Measurements from ENCODE around the gene HSF4.

The HSF4 gene

DNA sequence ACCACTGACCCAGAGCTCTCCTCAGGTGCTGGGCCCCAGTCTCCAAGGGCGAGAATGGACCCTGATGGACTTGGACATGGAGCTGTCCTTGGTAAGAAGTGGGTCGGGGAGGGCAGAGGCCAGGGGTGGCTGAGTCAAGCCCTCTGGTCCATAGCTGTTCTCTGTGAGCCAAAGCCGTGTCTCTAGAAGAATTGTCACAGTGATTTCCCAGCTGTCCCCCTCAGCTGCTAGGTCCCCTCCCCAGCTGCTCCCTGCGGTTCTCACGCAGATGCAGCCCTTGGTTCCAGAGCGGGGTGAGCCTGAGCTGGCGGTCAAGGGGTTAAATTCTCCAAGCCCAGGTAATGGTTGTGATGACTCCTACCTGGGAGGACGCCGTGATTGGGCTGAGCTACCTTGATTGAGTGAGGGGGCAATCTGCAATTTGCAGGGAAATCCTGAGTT lies 4.5 kb downstream of the HSF4 start:
- H2AFZ ChIP-seq (ENCODE audit: low read depth, low read length, severe bottlenecking) = no peak overlapping the region
- H3K27me3 ChIP-seq (ENCODE audit: low read length) = no peaks in the 10 kb centered on the region
- H3F3A ChIP-seq (ENCODE audit: insufficient read depth) = no peaks in the 10 kb centered on the region
- no peaks in the 10 kb centered on the region for H3K79me2 ChIP-seq (ENCODE audit: insufficient read depth, low read length)
- no peaks in the 10 kb centered on the region for H3K9me2 ChIP-seq (replicated peaks; ENCODE audit: insufficient read depth, low read length)
- TF ChIP-seq, protein P1, sequence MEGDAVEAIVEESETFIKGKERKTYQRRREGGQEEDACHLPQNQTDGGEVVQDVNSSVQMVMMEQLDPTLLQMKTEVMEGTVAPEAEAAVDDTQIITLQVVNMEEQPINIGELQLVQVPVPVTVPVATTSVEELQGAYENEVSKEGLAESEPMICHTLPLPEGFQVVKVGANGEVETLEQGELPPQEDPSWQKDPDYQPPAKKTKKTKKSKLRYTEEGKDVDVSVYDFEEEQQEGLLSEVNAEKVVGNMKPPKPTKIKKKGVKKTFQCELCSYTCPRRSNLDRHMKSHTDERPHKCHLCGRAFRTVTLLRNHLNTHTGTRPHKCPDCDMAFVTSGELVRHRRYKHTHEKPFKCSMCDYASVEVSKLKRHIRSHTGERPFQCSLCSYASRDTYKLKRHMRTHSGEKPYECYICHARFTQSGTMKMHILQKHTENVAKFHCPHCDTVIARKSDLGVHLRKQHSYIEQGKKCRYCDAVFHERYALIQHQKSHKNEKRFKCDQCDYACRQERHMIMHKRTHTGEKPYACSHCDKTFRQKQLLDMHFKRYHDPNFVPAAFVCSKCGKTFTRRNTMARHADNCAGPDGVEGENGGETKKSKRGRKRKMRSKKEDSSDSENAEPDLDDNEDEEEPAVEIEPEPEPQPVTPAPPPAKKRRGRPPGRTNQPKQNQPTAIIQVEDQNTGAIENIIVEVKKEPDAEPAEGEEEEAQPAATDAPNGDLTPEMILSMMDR (IDR thresholded peaks at IDR 0.05; ENCODE audit: insufficient read depth, low read length, poor library complexity, severe bottlenecking) = no peak
- TF ChIP-seq EZH2phosphoT487 (conservative IDR thresholded peaks at IDR 0.05; ENCODE audit: low read length) = no peak
- no peaks in the 10 kb centered on the region for H4K20me1 ChIP-seq (ENCODE audit: low read depth, low read length)
- H3K27ac ChIP-seq (ENCODE audit: low read depth, low read length) = no peak overlapping the region
- no peak overlapping the region for H3K4me2 ChIP-seq (ENCODE audit: low read depth, low read length, poor library complexity, severe bottlenecking)
- H3K9ac ChIP-seq (ENCODE audit: low read length) = no peak overlapping the region
- H3K4me3 ChIP-seq (ENCODE audit: insufficient read depth, low read length, poor library complexity, severe bottlenecking) = no peak overlapping the region
- no peaks in the 10 kb centered on the region for H3K36me3 ChIP-seq (ENCODE audit: low read length)
- H3K9me3 ChIP-seq (ENCODE audit: insufficient read depth, low read length) = no peaks in the 10 kb centered on the region

DNA sequence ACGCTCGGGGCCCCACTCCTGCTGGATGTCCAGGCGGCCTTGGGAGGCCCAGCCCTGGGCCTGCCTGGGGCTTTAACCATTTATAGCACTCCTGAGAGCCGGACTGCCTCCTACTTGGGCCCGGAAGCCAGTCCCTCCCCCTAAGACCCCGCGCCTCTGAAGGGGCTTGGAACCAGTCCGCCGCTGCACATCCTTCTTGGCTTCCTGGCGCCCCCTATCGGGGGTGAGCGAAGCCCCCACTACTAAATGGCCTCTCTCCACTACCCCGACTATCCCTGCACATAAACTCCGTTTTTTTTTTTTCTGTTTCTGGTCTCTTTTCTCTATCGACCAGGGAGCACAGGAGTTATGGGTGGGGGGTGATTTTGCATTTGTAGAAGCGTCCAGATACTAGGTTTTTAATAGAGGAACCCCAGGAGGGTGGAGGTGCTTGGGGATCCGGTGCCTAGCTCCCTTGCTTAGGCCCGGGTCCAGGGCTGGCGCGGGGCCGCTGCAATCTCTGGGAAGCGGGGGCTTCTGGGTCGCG lies 5.2 kb downstream of the HSF4 start:
- TF ChIP-seq, protein P1 (IDR thresholded peaks at IDR 0.05; ENCODE audit: insufficient read depth, low read length, poor library complexity, severe bottlenecking) = peak; percentile 72
- TF ChIP-seq EZH2phosphoT487 (conservative IDR thresholded peaks at IDR 0.05; ENCODE audit: low read length) = 0 out of 2 replicates have a peak, but pooled peaks have one; percentile 32
- Histone ChIP-seq H3K9me3 (ENCODE audit: insufficient read depth, low read length) (no peaks in the 10 kb centered on the region), H4K20me1 (ENCODE audit: low read depth, low read length) (no peaks in the 10 kb centered on the region), H3K27me3 (ENCODE audit: low read length) (no peaks in the 10 kb centered on the region), H3K36me3 (ENCODE audit: low read length) (no peaks in the 10 kb centered on the region), H3K79me2 (ENCODE audit: insufficient read depth, low read length) (no peaks in the 10 kb centered on the region), H3K4me3 (ENCODE audit: insufficient read depth, low read length, poor library complexity, severe bottlenecking) (no peak overlapping the region), H3F3A (ENCODE audit: insufficient read depth) (no peaks in the 10 kb centered on the region), H3K9me2 (replicated peaks; ENCODE audit: insufficient read depth, low read length) (no peaks in the 10 kb centered on the region), H3K9ac (ENCODE audit: low read length) (no peak overlapping the region), H3K4me2 (ENCODE audit: low read depth, low read length, poor library complexity, severe bottlenecking) (peak overlapping the region; percentile 18), H2AFZ (ENCODE audit: low read depth, low read length, severe bottlenecking) (no peak overlapping the region), H3K27ac (ENCODE audit: low read depth, low read length) (no peak overlapping the region)

DNA sequence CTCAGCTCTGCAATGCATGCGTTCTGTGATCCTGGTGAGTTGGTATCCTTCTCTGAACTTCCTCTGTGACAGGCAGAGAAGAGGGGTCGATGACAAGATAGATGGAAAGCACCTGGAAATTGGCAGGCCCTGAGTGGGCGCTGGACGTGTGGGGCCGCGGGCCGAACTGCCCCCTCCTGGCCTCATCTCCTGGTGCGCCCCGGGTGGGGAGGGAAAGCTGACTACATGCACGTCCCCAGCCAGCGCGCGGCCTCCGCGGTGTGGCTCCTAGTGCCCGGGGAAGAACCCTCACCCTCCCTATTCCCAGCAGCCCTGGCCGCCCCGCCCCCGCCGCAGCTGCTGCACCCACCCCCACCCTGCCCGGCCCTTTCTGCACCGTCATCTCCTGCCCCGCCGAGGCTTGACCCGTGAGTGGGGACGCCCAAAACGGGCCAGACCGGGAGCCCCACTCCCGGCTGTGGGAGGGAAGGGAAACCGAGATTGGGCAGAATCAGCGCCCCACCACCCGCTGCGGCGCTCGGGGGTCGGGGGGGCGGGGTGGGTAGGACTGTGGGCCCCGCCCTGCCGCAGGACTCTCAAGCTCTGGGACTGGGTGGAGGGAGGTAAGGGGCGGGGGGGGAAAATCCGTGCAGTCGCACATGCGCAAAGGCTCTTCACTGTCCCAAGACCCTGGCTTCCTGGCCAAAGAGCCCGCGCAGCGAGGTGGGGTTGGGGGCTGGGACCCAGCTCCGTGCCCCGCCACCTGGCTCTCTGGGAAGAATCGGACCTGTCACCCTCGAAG lies 5.8 kb downstream of the HSF4 start, which contains the start of gene NOL3:
TSS of gene NOL3 (plus strand) at position 371 of the 781 bp plus-strand sequence.
- Histone ChIP-seq H3K36me3 (ENCODE audit: low read length) (no peaks in the 10 kb centered on the region), H3K79me2 (ENCODE audit: insufficient read depth, low read length) (no peaks in the 10 kb centered on the region), H3K9me2 (replicated peaks; ENCODE audit: insufficient read depth, low read length) (no peaks in the 10 kb centered on the region), H3K9ac (ENCODE audit: low read length) (no peak within 1 kb of the TSS), H3K4me3 (ENCODE audit: insufficient read depth, low read length, poor library complexity, severe bottlenecking) (no peak within 1 kb of the TSS), H3K27me3 (ENCODE audit: low read length) (no peaks in the 10 kb centered on the region), H3K4me2 (ENCODE audit: low read depth, low read length, poor library complexity, severe bottlenecking) (peak within 1 kb of the TSS; percentile 18), H4K20me1 (ENCODE audit: low read depth, low read length) (no peaks in the 10 kb centered on the region), H3K9me3 (ENCODE audit: insufficient read depth, low read length) (no peaks in the 10 kb centered on the region), H2AFZ (ENCODE audit: low read depth, low read length, severe bottlenecking) (no peak within 1 kb of the TSS), H3F3A (ENCODE audit: insufficient read depth) (no peaks in the 10 kb centered on the region), H3K27ac (ENCODE audit: low read depth, low read length) (no peak within 1 kb of the TSS)
- no peak for TF ChIP-seq EZH2phosphoT487 (conservative IDR thresholded peaks at IDR 0.05; ENCODE audit: low read length)
- TF ChIP-seq, protein P1 (IDR thresholded peaks at IDR 0.05; ENCODE audit: insufficient read depth, low read length, poor library complexity, severe bottlenecking) = no peak

Data from SU-DHL-6 (cell line).